WTC11 (cell line): Measurements from ENCODE around the gene SPDYE6. TPM values are rescaled to one million over a fixed set of nuclear protein-coding genes. Genes with fewer than 3 reads are reported as not detected.
A peak's percentile ranks its signal among the peaks of the same experiment; 100 is the strongest.
"Not testable (repeated sequence)": the region's sequence is repeated elsewhere in the genome, so short reads cannot be mapped to it uniquely, and the experiment has no call there.

Source experiments
- ATAC-seq: fragments of 200-7000 bp; cut with Tn5 transposase; 2 replicates; pipeline ENCODE4 v1.10.0; 2021; ENCODE audit warnings: mild to moderate bottlenecking, moderate library complexity
- CTCF ChIA-PET: fragments of 300-600 bp; sonication (Branson Sonifier 250); formaldehyde crosslinking; loops from one replicate; lab custom pipeline; 2021; ENCODE audit warnings: antibody characterized with exemption; lab: Charles Lee
- POLR2A ChIA-PET: fragments of 350-600 bp; sonication (Branson Sonifier 250); formaldehyde crosslinking; loops from one replicate; lab custom pipeline; 2021; ENCODE audit warnings: antibody characterized with exemption; lab: Charles Lee
- DNase-seq: peaks from one replicate; pipeline ENCODE4 v3.0.0; 2021; ENCODE audit warnings: low spot score
- H3K27ac Mint-ChIP-seq: 2 replicates; pipeline ENCODE4 v1.8.0; 2021; ENCODE audit warnings: mixed read lengths
- H3K27me3 Mint-ChIP-seq: 2 replicates; pipeline ENCODE4 v1.8.0; 2021; ENCODE audit warnings: low read depth, mild to moderate bottlenecking, moderate library complexity, mixed read lengths
- H3K36me3 Mint-ChIP-seq: 2 replicates; pipeline ENCODE4 v1.8.0; 2021; ENCODE audit warnings: mixed read lengths
- H3K4me1 Mint-ChIP-seq: 2 replicates; pipeline ENCODE4 v1.8.0; 2022; ENCODE audit warnings: mixed read lengths
- H3K4me3 Mint-ChIP-seq: 2 replicates; pipeline ENCODE4 v1.8.0; 2021; ENCODE audit warnings: mild to moderate bottlenecking, moderate library complexity, mixed read lengths
- H3K9me3 Mint-ChIP-seq: 2 replicates; pipeline ENCODE4 v1.8.0; 2021; ENCODE audit warnings: mixed read lengths
- ATF1 ChIP-seq: sonication (generic); formaldehyde crosslinking; IDR thresholded peaks from 2 replicates; pipeline ENCODE4 v1.8.1; 2023; ENCODE audit warnings: mild to moderate bottlenecking, moderate library complexity, missing genetic modification reagents
- ESRRA ChIP-seq: sonication (generic); formaldehyde crosslinking; IDR thresholded peaks from 2 replicates; pipeline ENCODE4 v1.8.1; 2022; ENCODE audit warnings: mild to moderate bottlenecking, missing genetic modification reagents, borderline replicate concordance
- FOXK1 ChIP-seq: sonication (generic); formaldehyde crosslinking; IDR thresholded peaks from 2 replicates; pipeline ENCODE4 v1.8.0; 2022; ENCODE audit warnings: mild to moderate bottlenecking, moderate library complexity, missing genetic modification reagents
- FOXP1 ChIP-seq: sonication (generic); formaldehyde crosslinking; IDR thresholded peaks from 2 replicates; pipeline ENCODE4 v1.8.0; 2022; ENCODE audit warnings: missing genetic modification reagents, mild to moderate bottlenecking, moderate library complexity, borderline replicate concordance
- IRF2 ChIP-seq: sonication (generic); formaldehyde crosslinking; IDR thresholded peaks from 2 replicates; pipeline ENCODE4 v1.8.0; 2022; ENCODE audit warnings: low read depth, missing genetic modification reagents, borderline replicate concordance
- KAT7 ChIP-seq: sonication (generic); formaldehyde crosslinking; IDR thresholded peaks from 2 replicates; pipeline ENCODE4 v1.8.1; 2023; ENCODE audit warnings: missing genetic modification reagents, mild to moderate bottlenecking, borderline replicate concordance
- MXD4 ChIP-seq: fragments of 250-450 bp; sonication (Bioruptor Pico); IDR thresholded peaks from 2 replicates; pipeline ENCODE4 v1.8.0; 2021; ENCODE audit warnings: mild to moderate bottlenecking, moderate library complexity, borderline replicate concordance
- NFE2L1 ChIP-seq: sonication (generic); formaldehyde crosslinking; IDR thresholded peaks from 2 replicates; pipeline ENCODE4 v1.8.1; 2023; ENCODE audit warnings: missing genetic modification reagents
- NR1H2 ChIP-seq: sonication (generic); formaldehyde crosslinking; IDR thresholded peaks from 2 replicates; pipeline ENCODE4 v1.9.0; 2021; ENCODE audit warnings: mild to moderate bottlenecking, moderate library complexity, missing genetic modification reagents
- SMAD3 ChIP-seq: sonication (generic); formaldehyde crosslinking; IDR thresholded peaks from 2 replicates; pipeline ENCODE4 v1.8.0; 2022; ENCODE audit warnings: missing genetic modification reagents, mild to moderate bottlenecking, borderline replicate concordance
- SMAD4 ChIP-seq: sonication (generic); formaldehyde crosslinking; IDR thresholded peaks from 2 replicates; pipeline ENCODE4 v1.8.0; 2022; ENCODE audit warnings: mild to moderate bottlenecking, missing genetic modification reagents
- SOX15 ChIP-seq: fragments of 250-450 bp; sonication (Bioruptor Pico); IDR thresholded peaks from 2 replicates; pipeline ENCODE4 v1.9.0; 2021; ENCODE audit warnings: mild to moderate bottlenecking
- TEAD1 ChIP-seq: sonication (generic); formaldehyde crosslinking; IDR thresholded peaks from 2 replicates; pipeline ENCODE4 v1.8.0; 2022; ENCODE audit warnings: mild to moderate bottlenecking, missing genetic modification reagents
- TEAD4 ChIP-seq: sonication (generic); formaldehyde crosslinking; IDR thresholded peaks from 2 replicates; pipeline ENCODE4 v1.8.0; 2022; ENCODE audit warnings: mild to moderate bottlenecking, missing genetic modification reagents
- TP53 ChIP-seq: sonication (generic); formaldehyde crosslinking; IDR thresholded peaks from 2 replicates; pipeline ENCODE4 v1.8.1; 2023; ENCODE audit warnings: mild to moderate bottlenecking, missing genetic modification reagents
- ZNF232 ChIP-seq: sonication (generic); formaldehyde crosslinking; IDR thresholded peaks from 2 replicates; pipeline ENCODE4 v1.8.0; 2022; ENCODE audit warnings: mild to moderate bottlenecking, missing genetic modification reagents
- ZNF263 ChIP-seq: sonication (generic); formaldehyde crosslinking; IDR thresholded peaks from 2 replicates; pipeline ENCODE4 v1.8.1; 2022; ENCODE audit warnings: low read depth, mild to moderate bottlenecking, moderate library complexity, missing genetic modification reagents
- ZNF317 ChIP-seq: sonication (generic); formaldehyde crosslinking; IDR thresholded peaks from 2 replicates; pipeline ENCODE4 v1.8.1; 2023; ENCODE audit warnings: low read depth, mild to moderate bottlenecking, moderate library complexity, missing genetic modification reagents, borderline replicate concordance
- ZNF671 ChIP-seq: fragments of 250-450 bp; sonication (Bioruptor Pico); IDR thresholded peaks from 2 replicates; pipeline ENCODE4 v1.8.0; 2021; ENCODE audit warnings: mild to moderate bottlenecking
- total RNA-seq: library from RNA; stranded (reverse); gene quantifications from 3 replicates; pipeline ENCODE4 v1.2.3, GENCODE V29; 2021
- TF ChIP-seq, protein P1 (sequence below): fragments of 250-450 bp; sonication (Bioruptor Pico); IDR thresholded peaks from 2 replicates; pipeline ENCODE4 v1.9.0; 2021; ENCODE audit warnings: mild to moderate bottlenecking
- TF ChIP-seq, protein P2 (sequence below): sonication (generic); formaldehyde crosslinking; IDR thresholded peaks from 2 replicates; pipeline ENCODE4 v1.8.0; 2023; ENCODE audit warnings: mild to moderate bottlenecking, missing genetic modification reagents
- TF ChIP-seq, protein P3 (sequence below): sonication (generic); formaldehyde crosslinking; IDR thresholded peaks from 2 replicates; pipeline ENCODE4 v1.8.0; 2023; ENCODE audit warnings: missing genetic modification reagents

The SPDYE6 gene
- total RNA-seq, 1 experiment from 2014 or later: not detected

DNA sequence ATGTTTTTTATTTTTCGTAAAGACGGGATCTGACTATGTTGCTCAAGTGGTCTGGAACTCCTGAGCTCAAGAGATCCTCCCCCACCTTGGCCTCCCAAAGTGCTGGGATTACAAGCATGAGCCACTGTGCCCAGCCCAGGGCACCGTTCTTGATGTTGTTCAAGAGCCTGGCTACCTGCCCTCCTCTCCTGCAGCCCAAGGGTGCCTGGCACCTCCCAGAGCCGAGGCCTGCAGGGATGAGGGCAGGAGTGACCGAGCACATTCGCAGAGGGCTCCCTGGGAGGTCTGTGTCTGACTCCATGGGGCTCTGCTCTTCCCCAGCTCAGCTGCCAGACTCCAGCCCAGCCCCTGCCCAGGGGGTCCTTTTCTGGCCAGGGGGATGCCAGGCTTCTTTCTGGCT lies 54.2 kb downstream of the SPDYE6 start:
- Mint-ChIP-seq H3K4me3 (no peak overlapping the region), H3K27ac (no peak overlapping the region), H3K4me1 (peaks cover 9% of the 10 kb centered on the region), H3K27me3 (peaks cover 19% of the 10 kb centered on the region), H3K9me3 (no peaks in the 10 kb centered on the region), H3K36me3 (no peaks in the 10 kb centered on the region)
- POLR2A ChIA-PET: interaction anchor here (1.4 kb wide), 1 partner anchor 94 kb away, joined by 3 read pairs; the partner anchor contains the start of gene PRKRIP1
- TF ChIP-seq, protein P1, sequence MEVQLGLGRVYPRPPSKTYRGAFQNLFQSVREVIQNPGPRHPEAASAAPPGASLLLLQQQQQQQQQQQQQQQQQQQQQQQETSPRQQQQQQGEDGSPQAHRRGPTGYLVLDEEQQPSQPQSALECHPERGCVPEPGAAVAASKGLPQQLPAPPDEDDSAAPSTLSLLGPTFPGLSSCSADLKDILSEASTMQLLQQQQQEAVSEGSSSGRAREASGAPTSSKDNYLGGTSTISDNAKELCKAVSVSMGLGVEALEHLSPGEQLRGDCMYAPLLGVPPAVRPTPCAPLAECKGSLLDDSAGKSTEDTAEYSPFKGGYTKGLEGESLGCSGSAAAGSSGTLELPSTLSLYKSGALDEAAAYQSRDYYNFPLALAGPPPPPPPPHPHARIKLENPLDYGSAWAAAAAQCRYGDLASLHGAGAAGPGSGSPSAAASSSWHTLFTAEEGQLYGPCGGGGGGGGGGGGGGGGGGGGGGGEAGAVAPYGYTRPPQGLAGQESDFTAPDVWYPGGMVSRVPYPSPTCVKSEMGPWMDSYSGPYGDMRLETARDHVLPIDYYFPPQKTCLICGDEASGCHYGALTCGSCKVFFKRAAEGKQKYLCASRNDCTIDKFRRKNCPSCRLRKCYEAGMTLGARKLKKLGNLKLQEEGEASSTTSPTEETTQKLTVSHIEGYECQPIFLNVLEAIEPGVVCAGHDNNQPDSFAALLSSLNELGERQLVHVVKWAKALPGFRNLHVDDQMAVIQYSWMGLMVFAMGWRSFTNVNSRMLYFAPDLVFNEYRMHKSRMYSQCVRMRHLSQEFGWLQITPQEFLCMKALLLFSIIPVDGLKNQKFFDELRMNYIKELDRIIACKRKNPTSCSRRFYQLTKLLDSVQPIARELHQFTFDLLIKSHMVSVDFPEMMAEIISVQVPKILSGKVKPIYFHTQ (CRISPR knock-in tag): no peak
- TF ChIP-seq ZNF263 (no peak), FOXK1 (no peak)
- ATAC-seq (no peak), DNase-seq (no peak)
- CTCF ChIA-PET: interaction anchor here (0.6 to 2.3 kb wide), 5 partner anchors 12 to 165 kb away, joined by 3 to 16 read pairs (median 5); partner anchors contain the start of gene PRKRIP1

DNA sequence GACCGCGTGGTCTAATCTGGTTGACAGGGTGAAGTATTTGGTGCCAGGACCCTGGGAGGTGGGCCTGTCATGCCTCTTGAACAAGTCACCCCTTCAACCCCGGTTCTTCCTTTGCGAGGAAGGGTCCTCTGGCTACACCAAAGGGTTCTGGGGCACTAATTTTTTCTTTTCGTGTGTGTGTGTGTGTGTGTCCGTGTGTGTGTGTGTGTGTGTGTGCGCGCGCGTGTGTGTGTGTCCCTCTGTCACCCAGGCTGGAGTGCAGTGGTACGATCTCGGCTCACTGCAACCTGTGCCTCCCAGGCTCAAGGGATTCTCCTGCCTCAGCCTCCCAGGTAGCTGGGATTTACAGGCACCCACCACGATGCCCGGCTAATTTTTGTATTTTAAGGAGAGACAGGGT lies 54.9 kb downstream of the SPDYE6 start:
- CTCF ChIA-PET: interaction anchor here (0.6 to 2.3 kb wide), 19 partner anchors 9 to 677 kb away, joined by 3 to 17 read pairs (median 7); partner anchors contain the start of genes PRKRIP1 and SH2B2
- POLR2A ChIA-PET: interaction anchor here (1.0 to 1.4 kb wide), 2 partner anchors 13 to 94 kb away, joined by 3 read pairs; partner anchors contain the start of gene PRKRIP1
- not testable (repeated sequence) for H3K36me3 Mint-ChIP-seq

DNA sequence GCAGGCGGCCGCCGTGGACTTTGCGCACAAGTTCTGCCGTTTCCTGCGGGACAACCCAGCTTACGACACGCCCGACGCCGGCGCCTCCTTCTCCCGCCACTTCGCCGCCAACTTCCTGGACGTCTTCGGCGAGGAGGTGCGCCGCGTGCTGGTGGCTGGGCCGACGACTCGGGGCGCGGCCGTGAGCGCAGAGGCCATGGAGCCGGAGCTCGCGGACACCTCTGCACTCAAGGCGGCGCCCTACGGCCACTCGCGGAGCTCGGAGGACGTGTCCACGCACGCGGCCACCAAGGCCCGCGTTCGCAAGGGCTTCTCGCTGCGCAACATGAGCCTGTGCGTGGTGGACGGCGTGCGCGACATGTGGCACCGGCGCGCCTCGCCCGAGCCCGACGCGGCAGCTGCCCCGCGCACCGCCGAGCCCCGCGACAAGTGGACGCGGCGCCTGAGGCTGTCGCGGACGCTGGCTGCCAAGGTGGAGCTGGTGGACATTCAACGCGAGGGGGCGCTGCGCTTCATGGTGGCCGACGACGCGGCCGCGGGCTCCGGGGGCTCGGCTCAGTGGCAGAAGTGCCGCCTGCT lies 55.5 kb downstream of the SPDYE6 start:
- Mint-ChIP-seq H3K9me3 (no peaks in the 10 kb centered on the region), H3K27me3 (peaks cover 19% of the 10 kb centered on the region), H3K36me3 (no peaks in the 10 kb centered on the region), H3K27ac (no peak overlapping the region), H3K4me1 (peaks cover 13% of the 10 kb centered on the region), H3K4me3 (no peak overlapping the region)
- DNase-seq: peak; percentile 89
- CTCF ChIA-PET: interaction anchor here (0.6 to 2.3 kb wide), 24 partner anchors 8 to 676 kb away, joined by 3 to 17 read pairs (median 5); partner anchors contain the start of genes PRKRIP1 and SH2B2
- ATAC-seq: peak; percentile 84
- POLR2A ChIA-PET: interaction anchor here (0.5 to 1.4 kb wide), 4 partner anchors 10 to 95 kb away, joined by 3 to 4 read pairs (median 3); partner anchors contain the start of gene PRKRIP1
- TF ChIP-seq, protein P1 (CRISPR knock-in tag): no peak
- TF ChIP-seq TEAD1 (peak; percentile 97), FOXK1 (peak; percentile 58), ESRRA (CRISPR knock-in tag) (peak; percentile 79; the same call in 1 of the 2 replicates), NFE2L1 (CRISPR knock-in tag) (peak; percentile 91; the same call in 1 of the 2 replicates), SOX15 (CRISPR knock-in tag) (no peak), TP53 (CRISPR knock-in tag) (peak; percentile 75; the same call in 1 of the 2 replicates), IRF2 (CRISPR knock-in tag) (no peak; the same call in 1 of the 2 replicates), ZNF317 (no peak; the same call in 1 of the 2 replicates), NR1H2 (CRISPR knock-in tag) (peak; percentile 76; the same call in 1 of the 2 replicates), TEAD4 (CRISPR knock-in tag) (no peak; the same call in 1 of the 2 replicates), ZNF671 (CRISPR knock-in tag) (no peak), MXD4 (CRISPR knock-in tag) (no peak), KAT7 (CRISPR knock-in tag) (0 out of 2 replicates have a peak, but pooled peaks have one; percentile 97), SMAD4 (CRISPR knock-in tag) (no peak), FOXP1 (peak; percentile 99), ZNF232 (CRISPR knock-in tag) (peak; percentile 91), ATF1 (CRISPR knock-in tag) (no peak)
- TF ChIP-seq, protein P2, sequence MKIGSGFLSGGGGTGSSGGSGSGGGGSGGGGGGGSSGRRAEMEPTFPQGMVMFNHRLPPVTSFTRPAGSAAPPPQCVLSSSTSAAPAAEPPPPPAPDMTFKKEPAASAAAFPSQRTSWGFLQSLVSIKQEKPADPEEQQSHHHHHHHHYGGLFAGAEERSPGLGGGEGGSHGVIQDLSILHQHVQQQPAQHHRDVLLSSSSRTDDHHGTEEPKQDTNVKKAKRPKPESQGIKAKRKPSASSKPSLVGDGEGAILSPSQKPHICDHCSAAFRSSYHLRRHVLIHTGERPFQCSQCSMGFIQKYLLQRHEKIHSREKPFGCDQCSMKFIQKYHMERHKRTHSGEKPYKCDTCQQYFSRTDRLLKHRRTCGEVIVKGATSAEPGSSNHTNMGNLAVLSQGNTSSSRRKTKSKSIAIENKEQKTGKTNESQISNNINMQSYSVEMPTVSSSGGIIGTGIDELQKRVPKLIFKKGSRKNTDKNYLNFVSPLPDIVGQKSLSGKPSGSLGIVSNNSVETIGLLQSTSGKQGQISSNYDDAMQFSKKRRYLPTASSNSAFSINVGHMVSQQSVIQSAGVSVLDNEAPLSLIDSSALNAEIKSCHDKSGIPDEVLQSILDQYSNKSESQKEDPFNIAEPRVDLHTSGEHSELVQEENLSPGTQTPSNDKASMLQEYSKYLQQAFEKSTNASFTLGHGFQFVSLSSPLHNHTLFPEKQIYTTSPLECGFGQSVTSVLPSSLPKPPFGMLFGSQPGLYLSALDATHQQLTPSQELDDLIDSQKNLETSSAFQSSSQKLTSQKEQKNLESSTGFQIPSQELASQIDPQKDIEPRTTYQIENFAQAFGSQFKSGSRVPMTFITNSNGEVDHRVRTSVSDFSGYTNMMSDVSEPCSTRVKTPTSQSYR (CRISPR knock-in tag): no peak
- TF ChIP-seq, protein P3, sequence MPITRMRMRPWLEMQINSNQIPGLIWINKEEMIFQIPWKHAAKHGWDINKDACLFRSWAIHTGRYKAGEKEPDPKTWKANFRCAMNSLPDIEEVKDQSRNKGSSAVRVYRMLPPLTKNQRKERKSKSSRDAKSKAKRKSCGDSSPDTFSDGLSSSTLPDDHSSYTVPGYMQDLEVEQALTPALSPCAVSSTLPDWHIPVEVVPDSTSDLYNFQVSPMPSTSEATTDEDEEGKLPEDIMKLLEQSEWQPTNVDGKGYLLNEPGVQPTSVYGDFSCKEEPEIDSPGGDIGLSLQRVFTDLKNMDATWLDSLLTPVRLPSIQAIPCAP (CRISPR knock-in tag): no peak

More for the DNA sequence above, 54.9 kb downstream of the SPDYE6 start:
- peaks cover 19% of the 10 kb centered on the region for H3K27me3 Mint-ChIP-seq
- H3K4me3 Mint-ChIP-seq: not testable (repeated sequence)
- 0 out of 2 replicates have a peak, but pooled peaks have one; percentile 4 for TF ChIP-seq SMAD3 (CRISPR knock-in tag)
- TF ChIP-seq, all 79 proteins: peak for 1; not testable (repeated sequence) for 78
- DNase-seq, H3K9me3 Mint-ChIP-seq, H3K27ac Mint-ChIP-seq, H3K4me1 Mint-ChIP-seq: not testable (repeated sequence)
- peak; percentile 7; the same call in 1 of the 2 replicates for ATAC-seq
